Tibial artery (tissue), 4 donors: ENCODE results near the gene FMO3.

Source experiments
- DNase-seq, 2 donors: peaks; one replicate each; pipeline ENCODE4 v3.0.0-alpha.2; 2019
- H3K27ac ChIP-seq, 2 donors: fragments of 200-600 bp; sonication (generic) in 1 of 2; 1 replicate in 1 of 2; 2 replicates in 1 of 2; pipeline ENCODE4 v1.5.1; 2018 to 2019; ENCODE audit warnings: mild to moderate bottlenecking in 1 of 2
- H3K27me3 ChIP-seq, 2 donors: fragments of 200-600 bp; sonication (generic) in 1 of 2; one replicate each; pipeline versions ENCODE4 v1.5.1 to v1.6.0; 2016 to 2019
- H3K36me3 ChIP-seq, 3 donors: fragments of 200-600 bp; sonication (generic) in 2 of 3; one replicate each; pipeline ENCODE4 v1.5.1; 2016 to 2019; ENCODE audit warnings: mild to moderate bottlenecking in 2 of 3
- H3K4me1 ChIP-seq, 4 donors: fragments of 200-600 bp; sonication (generic) in 2 of 4; 1 replicate in 3 of 4; 2 replicates in 1 of 4; pipeline ENCODE4 v1.5.1; 2016 to 2019
- H3K4me3 ChIP-seq, 2 donors: fragments of 200-600 bp; sonication (generic) in 1 of 2; 1 replicate in 1 of 2; 2 replicates in 1 of 2; pipeline ENCODE4 v1.5.1; 2018 to 2019; ENCODE audit warnings: mild to moderate bottlenecking in 2 of 2
- H3K9me3 ChIP-seq, 3 donors: fragments of 200-600 bp; sonication (generic) in 1 of 3; one replicate each; pipeline ENCODE4 v1.5.1; 2016 to 2019
- intact Hi-C: fragments of 100-400 bp; cut with DNase I; formaldehyde crosslinking; loops from one replicate; pipeline ENCODE4 v1.15.0; 2023; ENCODE audit warnings: low total_unique reads
- TF ChIP-seq, protein P1 (sequence below), 2 experiments: fragments of 200-600 bp in 1 of 2; fragments of 450-650 bp in 1 of 2; IDR thresholded peaks; one replicate each; pipeline ENCODE4 v1.5.1; 2017 to 2019; ENCODE audit warnings: antibody characterized with exemption in 2 of 2, mild to moderate bottlenecking in 1 of 2, moderate library complexity in 1 of 2

The FMO3 gene

DNA sequence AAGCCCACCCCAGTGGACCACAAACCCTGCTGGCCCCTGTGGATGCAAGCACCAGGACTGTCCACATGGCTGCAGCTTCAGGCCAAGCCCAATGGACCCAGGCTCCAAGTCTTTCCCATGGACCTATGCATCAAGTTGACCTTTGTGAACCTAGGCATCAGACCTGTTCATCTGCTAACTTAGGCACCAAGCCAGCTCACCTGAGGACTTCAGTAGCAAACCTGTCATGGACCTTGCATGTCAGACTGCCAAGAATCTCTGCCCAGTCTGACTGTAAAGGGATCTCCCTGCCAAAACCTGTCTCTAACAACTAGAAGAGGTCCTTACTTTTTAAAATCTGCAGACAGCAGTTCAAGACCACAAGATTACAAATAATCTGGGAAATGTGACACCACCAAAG, 37.8 kb downstream of the FMO3 start:
- H3K36me3 ChIP-seq, result no peaks in the 10 kb centered on the region
- peaks cover 0 to 50% (median 29%) of the 10 kb centered on the region in 4 donors for H3K4me1 ChIP-seq
- no peak for DNase-seq
- peak overlapping the region; percentile 57 to 66 for H3K27ac ChIP-seq
- TF ChIP-seq, protein P1, sequence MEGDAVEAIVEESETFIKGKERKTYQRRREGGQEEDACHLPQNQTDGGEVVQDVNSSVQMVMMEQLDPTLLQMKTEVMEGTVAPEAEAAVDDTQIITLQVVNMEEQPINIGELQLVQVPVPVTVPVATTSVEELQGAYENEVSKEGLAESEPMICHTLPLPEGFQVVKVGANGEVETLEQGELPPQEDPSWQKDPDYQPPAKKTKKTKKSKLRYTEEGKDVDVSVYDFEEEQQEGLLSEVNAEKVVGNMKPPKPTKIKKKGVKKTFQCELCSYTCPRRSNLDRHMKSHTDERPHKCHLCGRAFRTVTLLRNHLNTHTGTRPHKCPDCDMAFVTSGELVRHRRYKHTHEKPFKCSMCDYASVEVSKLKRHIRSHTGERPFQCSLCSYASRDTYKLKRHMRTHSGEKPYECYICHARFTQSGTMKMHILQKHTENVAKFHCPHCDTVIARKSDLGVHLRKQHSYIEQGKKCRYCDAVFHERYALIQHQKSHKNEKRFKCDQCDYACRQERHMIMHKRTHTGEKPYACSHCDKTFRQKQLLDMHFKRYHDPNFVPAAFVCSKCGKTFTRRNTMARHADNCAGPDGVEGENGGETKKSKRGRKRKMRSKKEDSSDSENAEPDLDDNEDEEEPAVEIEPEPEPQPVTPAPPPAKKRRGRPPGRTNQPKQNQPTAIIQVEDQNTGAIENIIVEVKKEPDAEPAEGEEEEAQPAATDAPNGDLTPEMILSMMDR (IDR thresholded peaks at IDR 0.05), result no peak
- no peaks in the 10 kb centered on the region for H3K9me3 ChIP-seq
- H3K4me3 ChIP-seq, result no peak overlapping the region
- intact Hi-C loops, result no loop called here
- H3K27me3 ChIP-seq, result no peaks in the 10 kb centered on the region

- H3K27ac ChIP-seq, result peak overlapping the region; percentile 51 to 65
Measured at GRCh38 chr1:171134204-171134923, 43.7 kb downstream of the FMO3 start.

DNA sequence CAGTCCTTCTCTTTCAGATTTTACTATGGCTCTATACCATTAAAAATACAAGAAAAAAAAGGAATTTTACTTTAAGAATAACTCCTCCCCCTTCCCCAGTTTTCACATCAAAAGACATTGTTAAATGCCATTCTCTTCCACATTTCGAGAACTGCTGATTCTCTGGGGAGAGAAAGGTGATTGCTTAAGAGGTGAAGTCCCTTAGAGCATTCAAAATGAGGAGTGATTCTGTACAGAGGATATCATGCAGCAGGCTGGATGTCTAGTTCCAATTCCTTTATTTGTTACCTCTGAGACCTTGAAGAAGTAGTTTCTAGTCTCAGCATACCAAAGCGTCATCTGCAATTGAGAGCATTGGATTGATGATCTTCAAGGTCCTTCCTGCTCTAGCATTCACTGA, 46.9 kb downstream of the FMO3 start:
- no peak overlapping the region for H3K4me3 ChIP-seq
- DNase-seq, result no peak
- H3K27ac ChIP-seq, result peak overlapping the region; percentile 65 to 78
- TF ChIP-seq, protein P1 (IDR thresholded peaks at IDR 0.05), result no peak
- H3K9me3 ChIP-seq, result no peaks in the 10 kb centered on the region
- H3K27me3 ChIP-seq, result no peaks in the 10 kb centered on the region
- H3K4me1 ChIP-seq, result peaks cover 0 to 92% (median 42%) of the 10 kb centered on the region in 4 donors
- no peaks in the 10 kb centered on the region for H3K36me3 ChIP-seq
- intact Hi-C loops, result no loop called here

More at GRCh38 chr1:171134204-171134923, 43.7 kb downstream of the FMO3 start:
- DNase-seq, result no peak
- Histone ChIP-seq H3K9me3 (no peaks in the 10 kb centered on the region), H3K4me1 (peaks cover 0 to 61% (median 18%) of the 10 kb centered on the region in 4 donors), H3K4me3 (no peak overlapping the region), H3K36me3 (no peaks in the 10 kb centered on the region), H3K27me3 (no peaks in the 10 kb centered on the region)
- TF ChIP-seq, protein P1 (IDR thresholded peaks at IDR 0.05), result no peak
- intact Hi-C loops, result no loop called here

DNA sequence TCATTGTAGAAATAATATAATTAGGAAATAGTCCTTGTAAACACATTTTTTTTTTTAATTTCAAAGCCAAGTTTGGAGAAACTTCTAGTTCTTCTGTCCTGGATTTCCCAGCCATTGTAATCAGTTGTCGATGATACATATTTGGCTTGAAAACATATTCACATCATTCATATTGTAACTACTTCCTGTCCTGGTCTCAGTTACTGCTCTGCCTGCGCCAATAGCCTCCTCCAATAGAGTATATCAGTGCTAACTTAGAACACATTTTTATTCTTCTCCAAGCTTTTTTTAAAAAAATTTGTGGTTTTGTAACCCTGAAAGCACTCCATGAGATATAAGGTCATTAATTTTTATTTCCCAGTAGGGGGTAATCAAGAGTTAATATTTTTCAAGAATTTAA, 48.3 kb downstream of the FMO3 start:
- Histone ChIP-seq H3K27me3 (no peaks in the 10 kb centered on the region), H3K9me3 (no peaks in the 10 kb centered on the region), H3K36me3 (no peaks in the 10 kb centered on the region), H3K27ac (peak overlapping the region; percentile 78 to 83), H3K4me3 (no peak overlapping the region), H3K4me1 (peaks cover 0 to 99% (median 49%) of the 10 kb centered on the region in 4 donors)
- TF ChIP-seq, protein P1 (IDR thresholded peaks at IDR 0.05), result no peak
- peak in 1 of 2 donors; percentile 55 for DNase-seq
- intact Hi-C loops, result no loop called here

DNA sequence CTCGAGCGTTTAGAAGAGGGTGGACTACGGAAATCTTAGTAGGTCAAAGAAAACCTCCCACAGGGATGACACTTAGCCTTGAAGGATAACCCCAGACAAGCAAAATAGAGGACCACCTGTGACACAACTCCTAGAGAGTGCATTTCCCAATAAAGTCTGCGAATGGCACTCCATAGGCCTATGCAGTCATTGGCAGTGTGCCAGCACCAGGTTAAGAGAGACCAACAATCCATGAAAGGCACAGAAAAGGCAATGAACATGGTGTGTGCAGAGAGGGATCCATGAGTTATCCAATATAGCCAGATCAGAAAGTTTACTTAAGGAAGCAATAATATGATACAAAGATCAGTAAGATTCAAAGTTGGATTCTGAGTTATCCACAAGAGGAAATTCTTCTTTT, 49.2 kb downstream of the FMO3 start:
- no peak overlapping the region for H3K4me3 ChIP-seq
- intact Hi-C loops, result loop anchor here (10.0 kb wide), 1 partner anchor 75 kb away; no protein-coding TSS in a partner anchor
- H3K4me1 ChIP-seq, result peaks cover 0 to 92% (median 44%) of the 10 kb centered on the region in 4 donors
- H3K27ac ChIP-seq, result peak overlapping the region; percentile 78 to 83
- DNase-seq, result no peak
- no peaks in the 10 kb centered on the region for H3K27me3 ChIP-seq
- no peaks in the 10 kb centered on the region for H3K36me3 ChIP-seq
- TF ChIP-seq, protein P1 (IDR thresholded peaks at IDR 0.05), result no peak
- no peaks in the 10 kb centered on the region for H3K9me3 ChIP-seq
